ENCODE results near the gene SGO2.
A peak's percentile ranks its signal among the peaks of the same experiment; 100 is the strongest.
"Not testable (repeated sequence)": the region's sequence is repeated elsewhere in the genome, so short reads cannot be mapped to it uniquely, and the experiment has no call there.

SGO2 gene

DNA sequence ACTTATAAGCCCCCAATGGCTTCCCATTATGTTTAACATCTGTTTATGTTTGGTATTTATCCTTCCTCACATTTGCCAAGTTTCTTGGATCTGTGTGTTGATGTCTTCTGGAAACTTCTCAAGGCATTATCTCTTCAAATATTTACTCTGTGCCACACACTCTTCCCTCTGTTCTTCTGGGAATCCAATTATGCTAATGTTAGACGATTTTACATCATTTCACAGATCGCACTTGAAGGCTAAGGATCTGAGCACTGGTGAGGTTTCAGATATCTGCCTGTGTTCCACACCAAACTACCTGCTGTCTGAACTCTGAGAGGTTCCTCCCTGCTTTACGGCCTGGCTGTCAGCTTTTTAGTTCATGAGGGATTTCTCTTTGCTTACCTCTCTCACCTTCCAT lies 69.9 kb downstream of the SGO2 start:
- DNase-seq: no peak

DNA sequence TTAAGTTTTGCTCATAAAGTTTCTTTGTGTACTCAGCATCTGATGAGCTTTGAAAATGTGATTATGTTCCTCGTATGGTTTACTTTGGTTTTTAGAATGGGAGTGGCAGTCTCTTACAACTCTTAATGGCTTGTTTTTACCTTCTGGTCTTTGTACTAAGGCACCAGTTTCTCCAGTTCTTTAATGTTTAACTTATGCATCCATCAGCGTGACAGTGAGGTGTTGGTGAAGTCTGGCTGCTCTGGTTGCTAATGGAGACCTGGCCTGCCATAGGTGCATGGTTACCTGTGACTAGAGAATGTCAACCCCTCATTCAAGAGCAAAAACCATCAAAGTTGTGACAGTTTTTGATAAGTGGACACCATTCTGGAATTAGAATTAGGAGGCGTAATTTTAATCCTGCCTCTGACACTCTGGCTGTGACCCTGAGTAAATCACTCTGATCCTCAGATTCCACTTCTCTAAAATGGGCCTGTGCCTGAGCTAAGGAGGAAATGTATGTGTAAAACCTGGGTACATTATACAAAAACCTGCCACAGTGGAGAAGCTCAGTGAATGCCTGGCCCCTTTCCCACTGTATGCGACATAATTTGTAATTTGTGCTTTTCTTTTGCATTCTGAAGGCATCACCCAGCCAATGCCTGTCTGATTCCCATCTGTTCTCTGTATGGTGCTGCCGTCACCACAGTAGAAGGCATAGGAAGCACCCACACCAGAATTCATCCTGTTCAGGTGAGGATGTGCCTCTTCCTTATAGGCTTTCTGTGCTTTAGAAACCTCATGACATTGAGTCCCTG lies 71.0 kb downstream of the SGO2 start:
- no peak for DNase-seq

DNA sequence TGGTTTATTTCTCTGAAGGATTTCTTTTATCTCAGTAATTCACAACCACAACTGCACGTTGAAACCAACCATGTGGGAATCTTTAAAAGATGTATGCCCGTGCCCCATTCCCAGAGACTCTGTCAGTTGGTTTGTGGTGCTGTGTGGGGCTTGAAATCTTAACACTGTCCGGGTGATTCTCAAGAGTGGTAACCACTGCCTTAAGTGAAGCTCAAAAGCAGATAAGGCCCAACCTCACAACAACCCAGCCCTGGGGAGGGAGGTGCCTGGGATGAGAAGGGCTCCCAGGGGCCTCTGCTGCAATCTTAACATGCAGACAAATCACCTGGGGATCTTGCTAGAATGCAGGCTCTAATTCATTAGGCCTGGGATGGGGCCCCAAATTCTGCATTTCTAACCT lies 73.2 kb downstream of the SGO2 start:
- no peak for DNase-seq

DNA sequence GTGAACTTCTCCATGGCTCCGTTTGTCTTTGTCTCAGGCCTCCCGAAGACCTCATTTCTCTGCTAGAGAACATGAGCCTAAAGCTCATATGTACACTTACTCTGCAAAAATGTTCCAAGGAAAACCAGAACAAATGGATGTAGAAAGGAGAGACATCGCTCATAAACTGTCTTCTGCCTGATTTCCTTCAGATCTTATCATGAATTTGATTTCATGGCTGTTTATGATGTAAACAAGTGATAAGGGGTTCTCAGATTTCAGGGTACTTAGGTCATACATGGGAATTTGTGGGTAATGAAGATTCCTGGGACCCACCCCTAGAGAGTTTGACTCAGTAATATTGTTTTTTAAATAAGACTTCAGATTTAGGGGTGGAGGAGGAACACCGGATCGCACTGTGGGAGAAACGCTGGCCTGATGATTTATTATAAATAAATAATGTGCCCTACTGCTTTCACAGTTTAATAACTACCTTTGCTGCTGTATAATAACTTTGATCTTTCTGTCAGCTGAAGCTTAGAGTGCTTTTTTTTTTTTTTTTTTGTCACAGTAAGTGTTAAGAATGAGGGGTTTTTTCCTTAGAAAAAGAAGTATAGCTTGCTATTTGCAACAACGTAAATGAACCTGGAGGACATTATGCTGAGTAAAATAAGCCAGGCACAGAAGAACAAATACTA lies 74.7 kb downstream of the SGO2 start:
- DNase-seq: no peak

DNA sequence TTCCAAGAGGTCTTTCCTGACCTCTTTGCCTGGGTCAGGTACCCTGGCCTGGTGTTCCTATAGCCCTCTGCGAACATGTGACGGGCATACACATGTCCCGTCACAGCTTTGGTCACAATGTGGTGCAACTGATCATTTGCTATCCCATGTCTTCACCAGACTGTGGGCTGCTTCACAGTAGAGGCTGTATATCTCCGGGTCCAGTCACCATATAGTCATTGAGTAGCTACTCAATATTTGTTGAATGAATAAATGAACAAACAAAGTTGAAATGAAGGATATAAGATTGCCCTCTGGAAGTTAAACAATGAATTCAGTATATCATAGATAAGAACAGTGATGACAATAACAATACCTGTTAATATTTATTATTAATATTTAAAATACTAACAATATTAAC lies 76.6 kb downstream of the SGO2 start:
- DNase-seq: no peak

DNA sequence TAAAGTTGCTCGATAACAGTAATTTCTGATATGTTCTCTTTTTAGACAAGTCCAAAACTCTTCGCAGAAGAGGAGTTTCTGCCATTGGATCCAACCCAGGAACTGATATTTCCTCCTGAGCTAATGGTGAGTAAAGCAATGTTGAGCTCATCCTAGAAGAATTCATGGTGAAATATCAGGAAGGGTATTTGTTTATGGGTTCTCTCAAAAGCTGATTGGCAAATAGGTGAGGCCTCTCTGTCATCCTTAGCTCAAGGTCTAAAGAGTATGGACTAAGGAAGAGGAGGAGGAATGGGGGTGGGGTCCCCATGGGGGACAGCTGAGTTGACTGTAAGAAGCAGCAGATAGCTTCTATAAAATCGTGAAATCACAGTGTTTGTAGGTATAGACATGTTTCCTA lies 78.0 kb downstream of the SGO2 start:
- no peak for DNase-seq

DNA sequence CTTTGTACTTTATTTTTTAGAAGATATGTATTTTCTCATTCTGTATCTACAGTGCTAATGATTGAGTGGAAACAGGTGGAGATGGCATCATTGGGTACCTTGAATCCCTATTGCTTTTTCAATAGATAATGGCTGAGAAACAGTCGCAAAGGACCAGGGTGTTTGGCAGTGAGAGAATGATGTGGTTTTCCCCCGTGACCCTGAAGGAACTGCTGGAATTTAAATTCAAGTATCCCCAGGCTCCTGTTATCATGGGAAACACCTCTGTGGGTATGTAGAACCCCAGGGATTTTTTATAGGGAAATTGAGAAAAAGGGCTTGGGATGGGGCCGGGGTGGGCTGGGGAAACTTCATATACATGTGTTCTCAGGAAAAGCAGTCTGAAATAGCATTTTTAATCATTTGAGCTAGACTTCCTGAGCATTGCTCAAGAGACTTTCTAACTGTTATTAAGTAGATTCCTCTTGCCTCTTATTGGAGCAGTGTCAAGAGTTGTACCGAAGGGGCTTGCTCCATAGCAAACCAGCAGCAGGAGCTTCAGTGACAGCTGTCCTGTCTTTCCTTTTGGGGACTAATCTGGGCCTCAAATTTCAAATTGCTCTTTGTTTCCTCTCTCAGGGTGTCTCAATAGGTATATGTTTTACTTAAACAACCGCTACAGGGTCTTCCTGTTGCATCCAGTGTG lies 78.7 kb downstream of the SGO2 start:
- DNase-seq: no peak

DNA sequence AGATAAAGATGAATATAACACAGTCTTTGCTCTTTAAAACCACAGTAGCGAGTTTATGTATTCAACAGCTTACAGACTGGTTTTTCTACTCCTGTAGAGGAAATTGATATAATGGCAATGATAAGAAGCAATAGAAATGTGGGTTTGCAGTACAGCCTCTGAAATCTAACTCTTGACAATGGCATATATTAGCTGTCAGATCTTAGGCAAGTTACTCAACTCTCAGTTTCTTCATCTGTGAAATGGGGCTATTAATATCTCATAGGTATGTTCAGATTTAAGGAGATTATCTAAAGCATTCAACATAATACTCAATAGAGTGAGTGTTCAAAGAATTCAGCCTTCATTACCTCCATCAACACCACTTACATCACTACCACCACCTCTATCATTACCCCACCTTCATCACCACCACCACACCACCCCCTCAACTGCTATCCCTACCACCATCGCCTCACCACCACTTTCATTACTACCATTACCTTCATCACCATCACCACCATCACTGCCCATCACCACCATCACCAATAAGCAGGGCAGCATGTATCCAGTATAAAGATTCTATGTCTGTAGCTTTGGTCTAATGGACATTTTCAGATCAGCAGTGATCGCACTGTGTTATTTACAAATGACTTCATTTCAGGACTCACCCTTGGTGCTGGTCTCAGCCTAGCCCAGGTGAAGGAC lies 82.5 kb downstream of the SGO2 start:
- no peak for DNase-seq

DNA sequence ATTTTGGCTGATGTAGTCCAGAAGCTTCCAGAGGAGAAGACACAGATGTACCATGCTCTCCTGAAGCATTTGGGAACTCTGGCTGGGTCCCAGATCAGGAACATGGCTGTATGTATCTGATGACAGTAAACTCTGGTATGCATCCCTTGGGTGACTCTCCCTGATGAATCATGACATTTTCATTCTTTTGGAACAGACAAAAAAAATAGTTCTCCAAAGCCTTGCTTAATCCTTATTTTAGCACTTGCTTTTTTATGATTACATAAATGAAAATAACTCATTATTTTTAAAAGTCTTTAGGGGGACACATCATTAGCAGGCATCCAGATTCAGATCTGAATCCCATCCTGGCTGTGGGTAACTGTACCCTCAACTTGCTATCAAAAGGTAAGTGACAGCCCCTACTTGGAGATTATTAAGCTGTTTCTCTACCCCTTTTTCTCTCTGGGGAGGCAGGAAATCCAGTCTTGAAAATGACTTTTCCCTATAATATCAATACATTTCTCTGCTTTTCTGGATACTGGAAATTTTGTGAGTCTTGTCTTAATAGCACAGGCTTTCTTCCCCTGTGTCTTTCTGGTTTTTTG lies 83.1 kb downstream of the SGO2 start:
- DNase-seq: no peak

DNA sequence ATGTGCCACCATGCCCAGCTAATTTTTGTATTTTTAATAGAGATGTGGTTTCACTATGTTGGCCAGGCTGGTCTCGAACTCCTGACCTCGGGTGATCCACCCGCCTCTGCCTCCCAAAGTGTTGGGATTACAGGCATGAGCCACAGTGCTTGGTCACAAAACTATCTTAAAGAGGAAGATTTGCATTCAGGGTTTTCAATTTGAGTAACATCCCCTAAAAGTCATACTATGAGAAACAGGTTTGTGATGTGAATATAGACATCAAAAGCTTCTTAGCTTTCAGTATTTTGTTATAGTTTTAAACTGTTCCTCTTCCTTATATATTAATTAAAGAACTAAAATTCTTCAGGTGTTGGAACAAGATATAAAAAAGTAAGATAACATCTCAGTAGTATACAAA lies 84.2 kb downstream of the SGO2 start:
- not testable (repeated sequence) for DNase-seq

DNA sequence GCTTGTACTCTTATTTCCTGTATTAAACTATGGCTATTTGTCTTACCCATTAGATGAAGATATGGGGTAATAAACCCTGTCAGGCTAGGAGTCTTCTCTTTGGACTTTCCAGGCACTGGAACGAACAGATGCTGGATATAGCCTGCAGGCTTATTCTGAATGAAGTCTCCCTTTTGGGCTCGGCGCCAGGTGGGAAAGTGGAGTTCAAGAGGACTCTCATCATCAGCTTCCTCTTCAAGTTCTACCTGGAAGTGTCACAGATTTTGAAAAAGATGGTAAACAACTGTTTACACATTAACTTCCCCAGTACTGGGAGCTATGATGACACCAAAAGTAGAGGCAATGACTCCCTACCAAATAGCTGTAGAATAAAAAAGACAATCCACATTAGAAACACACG lies 87.7 kb downstream of the SGO2 start:
- DNase-seq: no peak

DNA sequence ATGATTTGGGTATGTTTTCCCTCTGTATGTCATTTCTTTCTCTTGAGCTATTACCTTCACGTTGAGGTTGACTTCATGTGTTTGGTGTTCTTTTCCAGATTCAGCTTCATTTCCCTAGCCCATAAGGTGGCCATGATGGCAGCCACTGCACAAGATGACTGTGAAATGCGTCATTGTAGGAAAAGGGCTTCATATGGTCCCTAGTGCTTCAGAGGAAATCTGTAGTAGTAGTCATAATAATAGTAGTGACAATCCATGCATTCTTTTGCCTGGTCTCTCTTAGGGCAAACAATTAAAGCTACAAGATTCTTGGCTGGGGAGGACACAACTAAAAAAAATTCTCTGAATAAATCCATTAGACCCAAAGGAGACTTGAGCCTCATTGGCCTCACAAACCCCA lies 88.2 kb downstream of the SGO2 start:
- no peak for DNase-seq

DNA sequence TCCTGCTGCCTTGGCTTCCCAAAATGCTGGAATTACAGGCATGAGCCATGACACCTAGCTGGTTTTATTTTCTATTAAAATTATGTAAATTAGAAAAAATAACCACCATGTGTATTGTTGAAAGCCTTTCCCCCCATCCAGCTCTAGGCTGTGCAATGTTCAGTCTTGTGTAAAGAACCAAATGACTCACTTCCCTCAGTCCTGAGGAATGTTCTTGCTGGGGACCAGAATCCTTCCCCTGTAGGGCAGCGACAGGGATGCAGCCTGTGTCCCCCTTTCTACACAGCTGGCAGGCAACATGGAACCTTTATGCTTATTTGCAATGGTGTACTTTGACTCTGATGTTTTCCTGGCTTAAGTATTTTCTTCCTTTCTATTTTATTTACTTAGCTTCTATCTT lies 89.2 kb downstream of the SGO2 start:
- DNase-seq: no peak

DNA sequence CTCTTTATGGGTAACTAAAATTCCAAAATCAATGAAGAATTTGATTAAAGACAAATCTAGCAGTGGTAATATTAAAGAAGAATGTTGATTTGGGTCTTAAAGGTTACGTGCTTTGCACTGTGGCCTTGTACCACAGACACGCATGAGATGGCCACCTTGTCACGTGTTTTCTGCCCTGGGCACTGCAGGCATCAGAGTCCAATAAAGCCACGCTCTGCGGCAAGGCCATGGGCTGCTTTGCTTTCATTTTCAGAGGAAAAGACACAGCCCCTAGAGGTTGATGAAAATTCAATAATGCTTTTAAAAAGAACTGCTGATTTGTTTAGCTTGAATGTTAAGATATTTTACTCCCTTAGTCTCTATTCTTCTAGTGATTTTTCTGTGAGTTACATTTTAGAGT lies 90.2 kb downstream of the SGO2 start:
- DNase-seq: peak; percentile 25

DNA sequence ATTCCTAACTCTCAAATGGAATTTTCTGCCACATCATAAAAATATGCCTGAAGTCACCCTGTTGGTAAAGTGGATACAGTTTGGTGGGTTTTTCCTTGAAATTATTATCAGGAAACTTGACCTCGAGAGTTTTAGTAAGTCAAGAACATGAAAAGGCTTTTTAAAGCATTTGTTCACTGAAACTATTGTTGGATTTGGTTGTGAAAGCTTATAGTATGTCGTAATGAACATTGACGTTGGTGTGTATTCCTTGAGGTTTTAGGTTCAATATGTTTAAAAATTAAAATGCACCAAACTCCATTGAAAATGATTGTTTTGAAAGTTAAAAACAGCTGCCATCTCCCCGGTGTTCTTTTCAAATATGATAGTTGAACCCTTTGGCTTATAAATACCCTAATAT lies 90.6 kb downstream of the SGO2 start:
- no peak for DNase-seq

DNA sequence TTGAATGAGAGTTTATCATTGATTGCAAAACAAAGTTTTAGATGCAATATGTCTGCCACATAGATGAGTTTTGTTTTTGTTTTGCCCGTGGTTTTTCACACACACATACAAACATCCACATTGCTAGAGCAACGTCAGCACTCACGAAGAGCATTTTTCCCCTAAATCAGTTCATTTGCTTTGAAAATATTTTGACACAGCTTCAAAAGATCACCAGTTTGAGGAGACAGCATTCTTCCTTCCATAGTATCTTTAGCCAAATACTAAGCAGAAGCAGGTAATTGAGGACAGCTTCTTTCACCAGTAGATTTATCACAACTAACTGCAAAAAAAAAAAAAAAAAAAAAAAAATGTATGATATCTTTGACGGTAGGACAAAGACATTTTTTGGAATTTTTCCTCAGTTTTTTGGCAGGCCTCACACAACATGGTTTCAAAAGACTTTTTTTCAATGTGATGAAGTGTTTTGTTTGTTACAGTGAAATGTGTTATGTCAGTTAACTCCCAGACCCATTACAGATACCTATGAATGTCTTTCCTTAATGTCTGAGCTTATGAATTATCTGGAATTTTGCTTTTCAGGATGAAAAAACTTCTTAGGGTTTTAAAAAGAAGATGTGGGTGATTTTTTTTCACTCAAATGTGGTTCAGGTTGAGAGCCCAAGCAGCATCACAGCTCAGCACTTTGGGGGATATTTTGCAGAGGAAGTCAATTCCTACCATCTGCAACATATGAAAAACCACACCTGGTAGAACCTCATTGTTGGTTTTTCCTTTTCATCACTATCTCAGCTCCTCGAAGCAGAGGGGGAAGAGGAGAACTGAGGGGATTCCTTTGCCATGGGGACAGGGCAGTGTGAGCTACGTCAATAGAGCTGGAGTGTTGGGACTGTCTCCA lies 91.4 kb downstream of the SGO2 start:
- DNase-seq: peak; percentile 8

DNA sequence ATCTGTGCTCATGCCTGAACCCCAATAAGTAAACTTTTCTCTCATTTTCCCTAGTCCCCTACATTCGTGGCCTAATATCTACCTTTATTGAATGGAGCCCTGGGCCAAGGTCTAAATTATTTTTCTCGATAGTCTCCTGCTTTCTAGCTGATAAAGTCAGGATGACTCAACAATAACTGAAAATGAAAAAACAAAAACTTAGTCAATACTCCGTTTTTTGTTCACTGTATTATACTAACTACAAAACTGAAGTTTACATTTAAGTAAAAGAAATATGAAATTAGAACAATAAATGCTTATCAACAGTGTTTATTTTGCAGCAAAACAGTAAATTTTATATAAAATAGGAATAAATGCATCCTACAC lies 92.0 kb downstream of the SGO2 start:
- peak; percentile 17 for DNase-seq

DNA sequence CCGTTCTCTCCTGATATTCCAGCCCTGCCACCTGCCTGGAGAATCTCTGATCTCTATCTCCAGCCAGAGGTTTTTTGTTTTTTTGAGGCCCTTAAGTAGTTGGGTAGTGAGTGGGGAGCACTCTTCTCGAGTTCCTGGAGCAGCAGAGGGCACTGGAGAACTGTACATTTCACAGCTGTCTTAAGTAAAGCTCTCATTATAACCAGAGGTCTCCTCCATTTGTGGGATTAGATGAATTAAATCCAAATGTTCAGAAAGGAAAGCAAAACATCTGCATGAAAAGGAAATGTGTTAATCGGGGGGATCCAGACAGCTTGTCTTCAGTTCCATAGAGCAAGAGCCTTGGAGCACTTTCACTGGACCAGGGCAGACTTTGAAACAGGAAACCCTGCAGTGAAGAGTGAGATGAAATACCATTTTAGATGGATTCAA lies 92.6 kb downstream of the SGO2 start:
- peak; percentile 65 for DNase-seq

DNA sequence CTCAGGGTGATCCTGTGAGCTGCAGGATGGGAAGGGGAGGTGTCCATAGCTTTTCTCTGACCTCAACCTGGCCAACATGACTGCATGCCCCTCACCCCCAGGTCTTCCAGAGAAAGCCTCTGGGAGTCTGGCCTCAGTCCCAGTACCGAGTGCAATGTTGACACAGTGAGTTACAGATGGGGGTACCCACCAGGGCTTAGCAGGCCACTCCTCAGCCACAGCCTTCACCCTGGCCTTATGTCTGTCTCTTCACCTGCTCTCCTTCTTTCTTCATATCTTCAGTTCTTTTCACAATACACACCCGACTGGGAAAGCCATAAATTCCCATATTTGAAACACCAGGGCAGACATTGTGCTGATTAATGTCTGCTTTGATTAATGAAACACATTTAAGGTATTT lies 93.3 kb downstream of the SGO2 start:
- no peak for DNase-seq

DNA sequence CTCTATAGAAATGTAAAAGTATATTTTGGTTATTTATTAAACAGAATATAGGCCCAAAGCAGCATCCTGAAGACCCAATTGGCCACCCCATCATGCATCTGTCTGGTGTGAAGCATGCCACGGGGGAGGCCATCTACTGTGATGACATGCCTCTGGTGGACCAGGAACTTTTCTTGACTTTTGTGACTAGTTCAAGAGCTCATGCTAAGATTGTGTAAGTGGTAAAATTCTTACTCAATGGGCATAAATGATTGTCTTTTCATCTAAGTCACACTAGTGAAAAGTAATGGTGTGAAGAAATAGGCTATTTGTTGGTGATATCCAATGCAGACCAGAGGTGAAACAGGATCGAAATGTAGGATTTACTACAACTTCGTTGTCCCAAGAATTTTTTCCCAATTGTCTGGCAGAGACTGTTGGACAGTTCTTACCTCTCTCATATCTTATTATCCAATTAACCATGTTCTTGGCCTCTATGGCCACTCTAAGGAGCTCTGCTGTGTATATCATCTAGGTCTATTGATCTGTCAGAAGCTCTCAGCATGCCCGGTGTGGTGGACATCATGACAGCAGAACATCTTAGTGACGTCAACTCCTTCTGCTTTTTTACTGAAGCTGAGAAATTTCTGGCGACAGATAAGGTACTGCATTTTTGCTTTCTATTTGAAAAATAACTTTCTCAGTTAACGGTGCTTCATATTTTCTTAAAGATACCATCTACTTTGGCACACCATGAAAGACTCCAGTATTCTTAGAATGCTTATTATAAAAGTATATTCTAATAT lies 94.8 kb downstream of the SGO2 start:
- DNase-seq: no peak

DNA sequence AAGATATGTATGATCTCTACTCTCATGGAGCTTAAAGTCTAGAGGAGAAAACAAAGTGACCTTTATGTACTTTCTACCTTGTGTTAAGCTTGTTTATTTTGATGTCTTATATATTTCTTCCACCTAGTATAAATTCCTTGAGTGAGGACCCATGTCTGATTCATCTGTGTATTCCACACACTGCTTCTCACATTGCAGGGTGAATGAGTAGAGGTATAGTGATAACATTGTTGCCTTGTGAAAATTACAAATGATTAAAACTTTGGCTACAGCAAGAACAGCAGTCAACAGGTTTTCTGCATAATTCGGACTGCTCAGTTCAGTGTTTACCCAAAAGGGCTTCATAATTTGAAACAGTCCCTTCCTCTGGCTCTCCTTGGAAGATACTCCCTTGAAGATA lies 96.1 kb downstream of the SGO2 start:
- DNase-seq: no peak
